Breast epithelium (tissue), 3 donors: ENCODE measurements around the gene RYR3.
"Not testable (repeated sequence)": the region's sequence is repeated elsewhere in the genome, so short reads cannot be mapped to it uniquely, and the experiment has no call there.

ENCODE experiments used
- POLR2A ChIP-seq: fragments of 450-650 bp; IDR thresholded peaks from one replicate; pipeline ENCODE4 v1.6.1; 2016; ENCODE audit warnings: antibody characterized with exemption, mild to moderate bottlenecking, moderate library complexity
- TF ChIP-seq, protein P1 (sequence below), 3 donors: fragments of 450-650 bp; IDR thresholded peaks; one replicate each; pipeline ENCODE4 v1.5.1; 2016 to 2017; ENCODE audit warnings: antibody characterized with exemption in 3 of 3, mild to moderate bottlenecking in 3 of 3, moderate library complexity in 3 of 3

DNA sequence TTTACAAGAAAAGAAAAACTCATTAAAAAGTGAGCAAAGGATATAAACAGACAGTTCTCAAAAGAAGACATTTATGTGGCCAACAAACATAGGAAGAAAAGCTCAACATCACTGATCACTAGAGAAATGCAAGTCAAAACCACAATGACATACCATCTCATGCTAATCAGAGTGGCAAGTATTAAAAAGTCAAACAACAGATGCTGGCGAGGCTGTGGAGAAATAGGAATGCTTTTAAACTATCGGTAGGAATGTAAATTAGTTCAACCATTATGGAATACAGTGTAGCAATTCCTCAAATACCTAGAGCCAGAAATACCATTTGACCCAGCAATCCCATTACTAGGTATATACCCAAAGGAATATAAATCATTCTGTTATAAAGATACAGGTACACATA is 267.1 kb downstream of the RYR3 start:
- TF ChIP-seq, protein P1, sequence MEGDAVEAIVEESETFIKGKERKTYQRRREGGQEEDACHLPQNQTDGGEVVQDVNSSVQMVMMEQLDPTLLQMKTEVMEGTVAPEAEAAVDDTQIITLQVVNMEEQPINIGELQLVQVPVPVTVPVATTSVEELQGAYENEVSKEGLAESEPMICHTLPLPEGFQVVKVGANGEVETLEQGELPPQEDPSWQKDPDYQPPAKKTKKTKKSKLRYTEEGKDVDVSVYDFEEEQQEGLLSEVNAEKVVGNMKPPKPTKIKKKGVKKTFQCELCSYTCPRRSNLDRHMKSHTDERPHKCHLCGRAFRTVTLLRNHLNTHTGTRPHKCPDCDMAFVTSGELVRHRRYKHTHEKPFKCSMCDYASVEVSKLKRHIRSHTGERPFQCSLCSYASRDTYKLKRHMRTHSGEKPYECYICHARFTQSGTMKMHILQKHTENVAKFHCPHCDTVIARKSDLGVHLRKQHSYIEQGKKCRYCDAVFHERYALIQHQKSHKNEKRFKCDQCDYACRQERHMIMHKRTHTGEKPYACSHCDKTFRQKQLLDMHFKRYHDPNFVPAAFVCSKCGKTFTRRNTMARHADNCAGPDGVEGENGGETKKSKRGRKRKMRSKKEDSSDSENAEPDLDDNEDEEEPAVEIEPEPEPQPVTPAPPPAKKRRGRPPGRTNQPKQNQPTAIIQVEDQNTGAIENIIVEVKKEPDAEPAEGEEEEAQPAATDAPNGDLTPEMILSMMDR (IDR thresholded peaks at IDR 0.05), result not testable (repeated sequence)
- TF ChIP-seq POLR2A, result not testable (repeated sequence)
